Measurements from ENCODE around the gene OXSR1.

Gene OXSR1

GRCh38 chr3:38119248-38119544 lies 46.1 kb upstream of the OXSR1 start:
- Histone ChIP-seq H3K9me3 (ENCODE audit: insufficient read depth, low read length, severe bottlenecking) (no peaks in the 10 kb centered on the region), H4K20me1 (ENCODE audit: insufficient read depth, low read length) (peaks cover 7% of the 10 kb centered on the region; the same call in 1 of the 2 replicates), H2AFZ (ENCODE audit: low read depth, low read length) (no peak overlapping the region), H3K27ac (ENCODE audit: low read length) (no peak overlapping the region), H3K4me1 (ENCODE audit: insufficient read depth, low read length) (no peaks in the 10 kb centered on the region), H3K79me2 (ENCODE audit: insufficient read depth, low read length) (no peaks in the 10 kb centered on the region), H3K4me2 (ENCODE audit: insufficient read depth, low read length) (no peak overlapping the region), H3K27me3 (ENCODE audit: insufficient read depth, low read length, poor library complexity) (no peaks in the 10 kb centered on the region), H3K36me3 (ENCODE audit: insufficient read depth, low read length) (peaks cover 42% of the 10 kb centered on the region), H3K4me3 (ENCODE audit: low read depth in 1 of 2, low read length in 2 of 2) (no peak overlapping the region), H3K9ac (ENCODE audit: low read depth, low read length) (no peak overlapping the region)
- TF ChIP-seq EZH2 (IDR thresholded peaks at IDR 0.05; ENCODE audit: borderline replicate concordance, low read depth, low read length, severe bottlenecking) (no peak), CTCF (IDR thresholded peaks at IDR 0.05; ENCODE audit: borderline replicate concordance, extremely low read depth, low read length, poor library complexity, severe bottlenecking) (no peak)
- DNase-seq (no peak), ATAC-seq (ENCODE audit: insufficient read depth, low read depth) (no peak)

- no peak overlapping the region for H3K27ac ChIP-seq (ENCODE audit: low read length)
- peaks cover 51% of the 10 kb centered on the region for H3K36me3 ChIP-seq (ENCODE audit: insufficient read depth, low read length)
- H3K27me3 ChIP-seq (ENCODE audit: insufficient read depth, low read length, poor library complexity), result no peaks in the 10 kb centered on the region
- no peaks in the 10 kb centered on the region for H3K9me3 ChIP-seq (ENCODE audit: insufficient read depth, low read length, severe bottlenecking)
- H4K20me1 ChIP-seq (ENCODE audit: insufficient read depth, low read length), result peaks cover 7% of the 10 kb centered on the region; the same call in 1 of the 2 replicates
- no peaks in the 10 kb centered on the region for H3K4me1 ChIP-seq (ENCODE audit: insufficient read depth, low read length)
- H3K4me3 ChIP-seq (ENCODE audit: low read depth in 1 of 2, low read length in 2 of 2), result no peak overlapping the region
- no peak for ATAC-seq (ENCODE audit: insufficient read depth, low read depth)
- no peak overlapping the region for H3K4me2 ChIP-seq (ENCODE audit: insufficient read depth, low read length)
- no peak for DNase-seq
- no peaks in the 10 kb centered on the region for H3K79me2 ChIP-seq (ENCODE audit: insufficient read depth, low read length)
- no peak for TF ChIP-seq EZH2 (IDR thresholded peaks at IDR 0.05; ENCODE audit: borderline replicate concordance, low read depth, low read length, severe bottlenecking)
- TF ChIP-seq CTCF (IDR thresholded peaks at IDR 0.05; ENCODE audit: borderline replicate concordance, extremely low read depth, low read length, poor library complexity, severe bottlenecking), result no peak
- no peak overlapping the region for H3K9ac ChIP-seq (ENCODE audit: low read depth, low read length)
- no peak overlapping the region for H2AFZ ChIP-seq (ENCODE audit: low read depth, low read length)
These were observed 45.3 kb upstream of the OXSR1 start for GRCh38 chr3:38119821-38120692.

GRCh38 chr3:38120693-38121450 lies 44.5 kb upstream of the OXSR1 start:
- H3K79me2 ChIP-seq (ENCODE audit: insufficient read depth, low read length), result no peaks in the 10 kb centered on the region
- H3K9me3 ChIP-seq (ENCODE audit: insufficient read depth, low read length, severe bottlenecking), result no peaks in the 10 kb centered on the region
- peaks cover 59% of the 10 kb centered on the region for H3K36me3 ChIP-seq (ENCODE audit: insufficient read depth, low read length)
- no peaks in the 10 kb centered on the region for H3K4me1 ChIP-seq (ENCODE audit: insufficient read depth, low read length)
- no peak overlapping the region for H3K9ac ChIP-seq (ENCODE audit: low read depth, low read length)
- no peak overlapping the region for H3K27ac ChIP-seq (ENCODE audit: low read length)
- no peaks in the 10 kb centered on the region for H3K27me3 ChIP-seq (ENCODE audit: insufficient read depth, low read length, poor library complexity)
- TF ChIP-seq EZH2 (IDR thresholded peaks at IDR 0.05; ENCODE audit: borderline replicate concordance, low read depth, low read length, severe bottlenecking) (no peak), CTCF (IDR thresholded peaks at IDR 0.05; ENCODE audit: borderline replicate concordance, extremely low read depth, low read length, poor library complexity, severe bottlenecking) (no peak)
- peaks cover 7% of the 10 kb centered on the region; the same call in 1 of the 2 replicates for H4K20me1 ChIP-seq (ENCODE audit: insufficient read depth, low read length)
- H3K4me2 ChIP-seq (ENCODE audit: insufficient read depth, low read length), result no peak overlapping the region
- DNase-seq (no peak), ATAC-seq (ENCODE audit: insufficient read depth, low read depth) (no peak)
- H2AFZ ChIP-seq (ENCODE audit: low read depth, low read length), result no peak overlapping the region
- H3K4me3 ChIP-seq (ENCODE audit: low read depth in 1 of 2, low read length in 2 of 2), result no peak overlapping the region
